K562 (cell line): ENCODE results near the gene SLC36A3. TPM values are rescaled to one million over a fixed set of nuclear protein-coding genes. Genes with fewer than 3 reads are reported as not detected.

Experiments used
- ARID1B ChIP-seq: fragments of 450-650 bp; IDR thresholded peaks from 2 replicates; pipeline ENCODE4 v1.6.1; 2016; ENCODE audit warnings: antibody characterized with exemption, mild to moderate bottlenecking, inconsistent platforms
- CREB3L1 ChIP-seq: fragments of 450-650 bp; IDR thresholded peaks from 2 replicates; pipeline ENCODE4 v1.6.1; 2014; ENCODE audit warnings: low read depth, mild to moderate bottlenecking, moderate library complexity, borderline replicate concordance
- DLX4 ChIP-seq: fragments of 250-450 bp; sonication (Bioruptor Pico); IDR thresholded peaks from 2 replicates; pipeline ENCODE4 v1.6.1; 2021; ENCODE audit warnings: mild to moderate bottlenecking
- EP400 ChIP-seq: fragments of 450-650 bp; IDR thresholded peaks from 2 replicates; pipeline ENCODE4 v1.6.1; 2017; ENCODE audit warnings: antibody characterized with exemption, mild to moderate bottlenecking, moderate library complexity
- HLTF ChIP-seq: fragments of 450-650 bp; IDR thresholded peaks from 2 replicates; pipeline ENCODE4 v1.6.1; 2016
- NR4A1 ChIP-seq, 2 experiments: fragments of 250-450 bp in 1 of 2; fragments of 450-650 bp in 1 of 2; sonication (Bioruptor Pico) in 1 of 2; IDR thresholded peaks; 2 replicates each; pipeline versions ENCODE4 v1.4.0 to v1.6.1; 2016 to 2020; ENCODE audit warnings: mild to moderate bottlenecking in 2 of 2, missing compliant biosample characterization in 1 of 2, missing genetic modification characterization in 1 of 2, moderate library complexity in 1 of 2
- THRA ChIP-seq: fragments of 450-650 bp; IDR thresholded peaks from 2 replicates; pipeline ENCODE4 v1.6.1; 2017; ENCODE audit warnings: mild to moderate bottlenecking, moderate library complexity
- YY1 ChIP-seq, 3 experiments: IDR thresholded peaks; 2 replicates each; pipeline ENCODE4 v1.6.1; 2011; ENCODE audit warnings: low read length in 2 of 3, mild to moderate bottlenecking in 2 of 3, moderate library complexity in 2 of 3, borderline replicate concordance in 1 of 3, control low read depth in 1 of 3, low read depth in 1 of 3; ENCODE audit not compliant: insufficient read depth in 3 of 3, insufficient replicate concordance in 2 of 3, control insufficient read depth in 1 of 3, insufficient read length in 1 of 3; ENCODE audit errors: extremely low read depth in 1 of 3
- ZNF24 ChIP-seq: fragments of 450-650 bp; IDR thresholded peaks from 2 replicates; pipeline ENCODE4 v1.6.1; 2016
- ZNF311 ChIP-seq: fragments of 250-450 bp; sonication (Bioruptor Pico); IDR thresholded peaks from 2 replicates; pipeline ENCODE4 v1.4.0; 2020; ENCODE audit warnings: mild to moderate bottlenecking, moderate library complexity
- ZNF518B ChIP-seq: fragments of 250-450 bp; sonication (Bioruptor Pico); IDR thresholded peaks from 2 replicates; pipeline ENCODE4 v1.5.0; 2021; ENCODE audit warnings: mild to moderate bottlenecking, moderate library complexity
- ZNF639 ChIP-seq, 2 experiments: fragments of 200-800 bp in 1 of 2; sonication (Bioruptor generic) in 1 of 2; sonication (generic) in 1 of 2; formaldehyde crosslinking in 1 of 2; IDR thresholded peaks in 1 of 2; conservative IDR thresholded peaks in 1 of 2; 2 replicates each; pipeline versions ENCODE4 v1.5.0 to v1.6.1; 2016 to 2020; ENCODE audit warnings: missing compliant biosample characterization in 1 of 2, missing genetic modification characterization in 1 of 2, missing genetic modification reagents in 1 of 2
- polyA plus RNA-seq, 8 experiments: library from polyadenylated mRNA; depleted of rRNA in 4 of 8; stranded (reverse) in 5 of 8; unstranded in 3 of 8; fragments of >200 nt; fragmentation: Nextera tagmentation in 2 of 8; fragmentation: Illumina TruSeq in 1 of 8; extraction: Ambion mirVana in 2 of 8; extraction: Trizol in 1 of 8; gene quantifications; 2 replicates each; pipeline versions ENCODE4 v1.2.1 to v1.2.3, GENCODE V29; 2011 to 2014; ENCODE audit warnings: inconsistent platforms in 1 of 8, missing spikeins in 1 of 8
- total RNA-seq, 7 experiments: library from RNA; depleted of rRNA in 6 of 7; stranded (reverse); fragments of >200 nt in 6 of 7; fragmentation: Illumina TruSeq in 2 of 7; extraction: Trizol in 2 of 7; gene quantifications; 2 replicates each; pipeline versions ENCODE4 v1.2.1 to v1.2.3, GENCODE V29; 2011 to 2021; ENCODE audit warnings: low replicate concordance in 1 of 7

The SLC36A3 gene
- total and polyA plus RNA-seq, 9 of the 15 experiments (the other 6 are each of a cell fraction or from before 2014, with no cell fraction given), result not detected

GRCh38 chr5:151234476-151235238 is 68.9 kb downstream of the SLC36A3 start (continued):
- no peak for TF ChIP-seq ZNF518B (CRISPR knock-in tag)
- TF ChIP-seq ZNF311 (CRISPR knock-in tag), result no peak
- TF ChIP-seq CREB3L1, result no peak
- TF ChIP-seq YY1 (IDR thresholded peaks at IDR 0.05; ENCODE audit: borderline replicate concordance in 1 of 3, control insufficient read depth in 1 of 3, extremely low read depth in 1 of 3, insufficient read depth in 3 of 3, insufficient read length in 1 of 3, insufficient replicate concordance in 2 of 3, low read depth in 1 of 3, low read length in 2 of 3), result no peak
- no peak for TF ChIP-seq EP400
- no peak for TF ChIP-seq ZNF639 (CRISPR knock-in tag; conservative IDR thresholded peaks at IDR 0.05 in 1 of 2, IDR thresholded peaks at IDR 0.05 in 1 of 2)
- TF ChIP-seq HLTF, result no peak
- TF ChIP-seq THRA, result no peak
- no peak for TF ChIP-seq DLX4 (CRISPR knock-in tag)
- TF ChIP-seq ZNF24, result no peak
- TF ChIP-seq NR4A1 (CRISPR knock-in tag; IDR thresholded peaks at IDR 0.05), result no peak
- no peak for TF ChIP-seq NR4A1 (tag; IDR thresholded peaks at IDR 0.05)
- no peak for TF ChIP-seq ARID1B
